ENCODE results near the gene HIPK2. TPM values are rescaled to one million over a fixed set of nuclear protein-coding genes. Genes with fewer than 3 reads are reported as not detected.

The HIPK2 gene
- total and polyA plus RNA-seq, 2 experiments from 2014 or later, result 7.3 to 16.9 TPM

DNA sequence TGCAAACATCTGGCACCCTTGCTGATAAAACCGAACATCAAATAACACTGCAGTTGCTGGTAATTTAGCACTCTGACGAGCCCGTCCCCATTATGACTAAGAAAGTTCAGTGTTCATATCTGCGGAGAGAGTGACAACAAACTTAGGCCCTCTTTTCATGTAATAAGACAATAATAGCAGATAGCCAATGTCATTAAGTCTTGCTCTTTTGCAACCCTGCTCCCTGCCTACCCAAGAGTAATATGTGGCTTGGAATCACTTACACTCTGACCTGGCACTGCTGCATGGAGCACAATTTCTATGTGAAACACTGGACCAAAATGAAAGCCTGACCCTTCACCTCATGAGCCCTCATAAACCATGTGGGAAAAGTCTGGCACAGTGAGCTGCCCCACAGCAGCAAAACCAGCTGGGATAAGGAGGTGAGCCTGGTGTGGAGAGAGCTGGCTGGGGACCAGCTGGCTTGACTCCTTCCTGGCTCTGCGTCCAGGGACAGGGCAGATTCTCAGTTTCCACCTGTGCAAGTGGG, 86.5 kb downstream of the HIPK2 start:
- Histone ChIP-seq H2AFZ (no peak overlapping the region), H4K20me1 (replicated peaks; ENCODE audit: insufficient read depth) (no peaks in the 10 kb centered on the region; the same call in 1 of the 2 replicates), H3K27me3 (ENCODE audit: insufficient read depth) (no peaks in the 10 kb centered on the region), H3K27ac (ENCODE audit: low read depth) (no peak overlapping the region), H3K36me3 (ENCODE audit: insufficient read depth) (no peaks in the 10 kb centered on the region), H3K4me3 (no peak overlapping the region), H3F3A (replicated peaks; ENCODE audit: low read depth) (no peaks in the 10 kb centered on the region), H3K9me2 (ENCODE audit: insufficient read depth) (no peaks in the 10 kb centered on the region), H3K79me2 (replicated peaks; ENCODE audit: insufficient read depth) (no peaks in the 10 kb centered on the region), H3K4me1 (ENCODE audit: insufficient read depth) (no peaks in the 10 kb centered on the region), H3K4me2 (no peak overlapping the region)
- H3K4me1 Mint-ChIP-seq, result peaks cover 19% of the 10 kb centered on the region
- DNase-seq (ENCODE audit: low spot score), result no peak
- H3K4me3 Mint-ChIP-seq, result no peak overlapping the region
- ATAC-seq, result no peak
- H3K27ac Mint-ChIP-seq, result no peak overlapping the region
- TF ChIP-seq ZNF114 (CRISPR knock-in tag; IDR thresholded peaks at IDR 0.05) (no peak), JUNB (IDR thresholded peaks at IDR 0.05; ENCODE audit: unreplicated experiment) (no peak)
- peaks cover 7% of the 10 kb centered on the region for H3K27me3 Mint-ChIP-seq (ENCODE audit: insufficient read depth, low read depth, poor library complexity)
- H3K36me3 Mint-ChIP-seq (ENCODE audit: low read depth), result peaks cover 2% of the 10 kb centered on the region; the same call in 1 of the 3 replicates
- H3K9me3 Mint-ChIP-seq, result no peaks in the 10 kb centered on the region; the same call in 2 of the 3 replicates

GRCh38 chr7:139687980-139688632, 89.7 kb downstream of the HIPK2 start:
- Histone ChIP-seq H3K27ac (ENCODE audit: low read depth) (no peak overlapping the region), H3K4me3 (no peak overlapping the region), H3K4me2 (no peak overlapping the region), H3K79me2 (replicated peaks; ENCODE audit: insufficient read depth) (no peaks in the 10 kb centered on the region), H3K9me2 (ENCODE audit: insufficient read depth) (peaks cover 3% of the 10 kb centered on the region; the same call in 1 of the 2 replicates), H3K4me1 (ENCODE audit: insufficient read depth) (no peaks in the 10 kb centered on the region), H4K20me1 (replicated peaks; ENCODE audit: insufficient read depth) (no peaks in the 10 kb centered on the region; the same call in 1 of the 2 replicates), H3K36me3 (ENCODE audit: insufficient read depth) (no peaks in the 10 kb centered on the region), H2AFZ (no peak overlapping the region), H3F3A (replicated peaks; ENCODE audit: low read depth) (no peaks in the 10 kb centered on the region), H3K27me3 (ENCODE audit: insufficient read depth) (no peaks in the 10 kb centered on the region)
- ATAC-seq, result peak; percentile 46
- H3K9me3 Mint-ChIP-seq, result peaks cover 11% of the 10 kb centered on the region; the same call in 2 of the 3 replicates
- peaks cover 8% of the 10 kb centered on the region for H3K36me3 Mint-ChIP-seq (ENCODE audit: low read depth)
- peaks cover 18% of the 10 kb centered on the region for H3K4me1 Mint-ChIP-seq
- H3K27ac Mint-ChIP-seq, result no peak overlapping the region
- H3K27me3 Mint-ChIP-seq (ENCODE audit: insufficient read depth, low read depth, poor library complexity), result peaks cover 8% of the 10 kb centered on the region
- no peak for DNase-seq (ENCODE audit: low spot score)
- no peak overlapping the region for H3K4me3 Mint-ChIP-seq
- no peak for TF ChIP-seq POLR2AphosphoS5 (IDR thresholded peaks at IDR 0.05; ENCODE audit: low read depth)

DNA sequence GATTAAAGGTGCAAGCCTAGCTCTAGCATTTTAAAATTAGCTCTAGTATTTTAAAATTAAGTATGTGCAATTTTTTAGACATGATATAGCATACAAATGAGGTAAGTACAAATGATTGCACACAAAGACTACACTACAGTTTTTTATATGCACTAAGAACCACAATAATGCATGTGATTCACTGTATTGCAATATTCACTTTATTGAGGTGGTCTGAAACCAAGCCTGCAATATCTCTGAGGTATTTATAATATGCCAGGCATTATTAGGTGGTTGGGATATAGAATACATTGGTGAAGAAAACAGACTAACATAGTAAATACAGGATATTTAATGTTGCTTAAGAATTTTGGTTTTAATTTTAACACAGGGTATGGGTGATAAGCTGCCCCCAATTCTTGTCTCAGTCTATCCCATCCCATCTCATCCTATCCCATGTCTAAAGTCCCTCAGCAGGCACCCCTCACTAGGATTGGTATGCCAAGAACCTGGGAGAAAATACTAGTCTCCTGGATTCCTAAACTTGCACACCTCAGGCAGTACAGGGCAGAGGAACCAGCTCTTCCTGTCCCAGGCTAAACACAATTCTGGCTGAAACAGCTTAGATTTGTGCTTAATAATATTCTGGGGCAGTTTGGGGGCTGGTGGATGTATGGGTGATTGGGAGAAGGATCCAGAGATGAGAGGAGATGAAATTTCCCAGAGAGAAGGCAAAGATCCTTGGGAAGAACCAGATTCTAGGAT, 90.4 kb downstream of the HIPK2 start:
- H3K36me3 Mint-ChIP-seq (ENCODE audit: low read depth), result peaks cover 8% of the 10 kb centered on the region
- DNase-seq (ENCODE audit: low spot score) (no peak), ATAC-seq (no peak)
- Histone ChIP-seq H3K79me2 (replicated peaks; ENCODE audit: insufficient read depth) (no peaks in the 10 kb centered on the region), H3K27me3 (ENCODE audit: insufficient read depth) (no peaks in the 10 kb centered on the region), H3K4me1 (ENCODE audit: insufficient read depth) (no peaks in the 10 kb centered on the region), H2AFZ (no peak overlapping the region), H3K4me3 (no peak overlapping the region), H3K4me2 (no peak overlapping the region), H3K9me2 (ENCODE audit: insufficient read depth) (peaks cover 3% of the 10 kb centered on the region; the same call in 1 of the 2 replicates), H3K36me3 (ENCODE audit: insufficient read depth) (no peaks in the 10 kb centered on the region), H4K20me1 (replicated peaks; ENCODE audit: insufficient read depth) (no peaks in the 10 kb centered on the region; the same call in 1 of the 2 replicates), H3F3A (replicated peaks; ENCODE audit: low read depth) (no peaks in the 10 kb centered on the region), H3K27ac (ENCODE audit: low read depth) (no peak overlapping the region)
- H3K4me3 Mint-ChIP-seq, result no peak overlapping the region
- peaks cover 18% of the 10 kb centered on the region for H3K4me1 Mint-ChIP-seq
- no peak overlapping the region for H3K27ac Mint-ChIP-seq
- H3K27me3 Mint-ChIP-seq (ENCODE audit: insufficient read depth, low read depth, poor library complexity), result peaks cover 9% of the 10 kb centered on the region
- H3K9me3 Mint-ChIP-seq, result peaks cover 11% of the 10 kb centered on the region; the same call in 2 of the 3 replicates
- TF ChIP-seq ZNF331 (CRISPR knock-in tag; IDR thresholded peaks at IDR 0.05; ENCODE audit: low read depth), result no peak
- no peak for TF ChIP-seq JUNB (IDR thresholded peaks at IDR 0.05; ENCODE audit: unreplicated experiment)
- no peak for TF ChIP-seq EZH2 (IDR thresholded peaks at IDR 0.05; ENCODE audit: low read depth, unreplicated experiment)
- no peak for TF ChIP-seq CTCF (conservative IDR thresholded peaks at IDR 0.05; ENCODE audit: low read depth in 2 of 2)
- TF ChIP-seq, protein P1, sequence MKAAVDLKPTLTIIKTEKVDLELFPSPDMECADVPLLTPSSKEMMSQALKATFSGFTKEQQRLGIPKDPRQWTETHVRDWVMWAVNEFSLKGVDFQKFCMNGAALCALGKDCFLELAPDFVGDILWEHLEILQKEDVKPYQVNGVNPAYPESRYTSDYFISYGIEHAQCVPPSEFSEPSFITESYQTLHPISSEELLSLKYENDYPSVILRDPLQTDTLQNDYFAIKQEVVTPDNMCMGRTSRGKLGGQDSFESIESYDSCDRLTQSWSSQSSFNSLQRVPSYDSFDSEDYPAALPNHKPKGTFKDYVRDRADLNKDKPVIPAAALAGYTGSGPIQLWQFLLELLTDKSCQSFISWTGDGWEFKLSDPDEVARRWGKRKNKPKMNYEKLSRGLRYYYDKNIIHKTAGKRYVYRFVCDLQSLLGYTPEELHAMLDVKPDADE (IDR thresholded peaks at IDR 0.05), result no peak

All from GM23338 (cell line).